K562 (cell line): ENCODE data around the gene NUP188. TPM values are rescaled to one million over a fixed set of nuclear protein-coding genes. Genes with fewer than 3 reads are reported as not detected.
A peak's percentile ranks its signal among the peaks of the same experiment; 100 is the strongest.

Experiments used
- CBFA2T2 ChIP-seq: fragments of 450-650 bp; conservative IDR thresholded peaks from 2 replicates; pipeline ENCODE4 v1.6.1; 2017; ENCODE audit warnings: mild to moderate bottlenecking
- EGR1 ChIP-seq: fragments of 450-650 bp; conservative IDR thresholded peaks from 2 replicates; pipeline ENCODE4 v1.6.1; 2017; ENCODE audit warnings: mild to moderate bottlenecking
- MYC ChIP-seq, 2 experiments: fragments of 250-450 bp in 1 of 2; sonication (Bioruptor Pico) in 1 of 2; IDR thresholded peaks; 2 replicates each; pipeline versions ENCODE4 v1.5.1 to v1.6.1; 2012 to 2021; ENCODE audit warnings: low read depth in 2 of 2, borderline replicate concordance in 1 of 2, improper control_type of control experiment in 1 of 2, low read length in 1 of 2, mild to moderate bottlenecking in 1 of 2, moderate library complexity in 1 of 2
- SREBF2 ChIP-seq: sonication (generic); formaldehyde crosslinking; IDR thresholded peaks from 2 replicates; pipeline ENCODE4 v1.4.0; 2020; ENCODE audit warnings: mild to moderate bottlenecking, missing genetic modification reagents
- XRCC4 ChIP-seq: IDR thresholded peaks from one replicate; pipeline ENCODE4 v1.6.1; 2011; ENCODE audit not compliant: insufficient read depth, insufficient read length; ENCODE audit errors: extremely low read depth
- ZNF174 ChIP-seq: fragments of 250-450 bp; sonication (Bioruptor Pico); IDR thresholded peaks from 2 replicates; pipeline ENCODE4 v1.4.0; 2020; ENCODE audit warnings: mild to moderate bottlenecking
- ZNF232 ChIP-seq: sonication (generic); formaldehyde crosslinking; IDR thresholded peaks from 2 replicates; pipeline ENCODE4 v1.8.0; 2022; ENCODE audit warnings: mild to moderate bottlenecking, missing genetic modification reagents
- ZNF311 ChIP-seq: fragments of 250-450 bp; sonication (Bioruptor Pico); IDR thresholded peaks from 2 replicates; pipeline ENCODE4 v1.4.0; 2020; ENCODE audit warnings: mild to moderate bottlenecking, moderate library complexity
- ZNF384 ChIP-seq: IDR thresholded peaks from 2 replicates; pipeline ENCODE4 v1.6.1; 2012; ENCODE audit warnings: low read depth, low read length, improper control_type of control experiment
- ZNF830 ChIP-seq: fragments of 250-450 bp; sonication (Bioruptor Pico); IDR thresholded peaks from 2 replicates; pipeline ENCODE4 v1.5.0; 2021; ENCODE audit warnings: mild to moderate bottlenecking
- polyA plus RNA-seq, 8 experiments: library from polyadenylated mRNA; depleted of rRNA in 4 of 8; stranded (reverse) in 5 of 8; unstranded in 3 of 8; fragments of >200 nt; fragmentation: Nextera tagmentation in 2 of 8; fragmentation: Illumina TruSeq in 1 of 8; extraction: Ambion mirVana in 2 of 8; extraction: Trizol in 1 of 8; gene quantifications; 2 replicates each; pipeline versions ENCODE4 v1.2.1 to v1.2.3, GENCODE V29; 2011 to 2014; ENCODE audit warnings: inconsistent platforms in 1 of 8, missing spikeins in 1 of 8
- total RNA-seq, 7 experiments: library from RNA; depleted of rRNA in 6 of 7; stranded (reverse); fragments of >200 nt in 6 of 7; fragmentation: Illumina TruSeq in 2 of 7; extraction: Trizol in 2 of 7; gene quantifications; 2 replicates each; pipeline versions ENCODE4 v1.2.1 to v1.2.3, GENCODE V29; 2011 to 2021; ENCODE audit warnings: low replicate concordance in 1 of 7
- TF ChIP-seq, protein P1 (sequence below): fragments of 250-450 bp; sonication (Bioruptor Pico); IDR thresholded peaks from 2 replicates; pipeline ENCODE4 v1.5.0; 2020; ENCODE audit warnings: mild to moderate bottlenecking, borderline replicate concordance
- TF ChIP-seq, protein P2 (sequence below): fragments of 450-650 bp; IDR thresholded peaks from 2 replicates; pipeline ENCODE4 v1.6.1; 2017; ENCODE audit warnings: antibody characterized with exemption
- TF ChIP-seq, protein P3 (sequence below): IDR thresholded peaks from 2 replicates; pipeline ENCODE4 v1.6.1; 2011; ENCODE audit warnings: borderline replicate concordance, low read depth, mild to moderate bottlenecking, moderate library complexity, low read length; ENCODE audit not compliant: insufficient read depth, poor library complexity, severe bottlenecking
- TF ChIP-seq, protein P4 (sequence below): fragments of 200-800 bp; sonication (Bioruptor generic); IDR thresholded peaks from 2 replicates; pipeline ENCODE4 v1.6.1; 2017; ENCODE audit warnings: missing genetic modification characterization, missing compliant biosample characterization
- TF ChIP-seq, protein P5 (sequence below): fragments of 250-450 bp; sonication (Bioruptor Pico); IDR thresholded peaks from 2 replicates; pipeline ENCODE4 v1.8.0; 2022; ENCODE audit warnings: inconsistent platforms

Gene NUP188
- total and polyA plus RNA-seq, 9 of the 15 experiments (the other 6 are each of a cell fraction or from before 2014, with no cell fraction given), result 11.7 to 135 (median 70.6) TPM

DNA sequence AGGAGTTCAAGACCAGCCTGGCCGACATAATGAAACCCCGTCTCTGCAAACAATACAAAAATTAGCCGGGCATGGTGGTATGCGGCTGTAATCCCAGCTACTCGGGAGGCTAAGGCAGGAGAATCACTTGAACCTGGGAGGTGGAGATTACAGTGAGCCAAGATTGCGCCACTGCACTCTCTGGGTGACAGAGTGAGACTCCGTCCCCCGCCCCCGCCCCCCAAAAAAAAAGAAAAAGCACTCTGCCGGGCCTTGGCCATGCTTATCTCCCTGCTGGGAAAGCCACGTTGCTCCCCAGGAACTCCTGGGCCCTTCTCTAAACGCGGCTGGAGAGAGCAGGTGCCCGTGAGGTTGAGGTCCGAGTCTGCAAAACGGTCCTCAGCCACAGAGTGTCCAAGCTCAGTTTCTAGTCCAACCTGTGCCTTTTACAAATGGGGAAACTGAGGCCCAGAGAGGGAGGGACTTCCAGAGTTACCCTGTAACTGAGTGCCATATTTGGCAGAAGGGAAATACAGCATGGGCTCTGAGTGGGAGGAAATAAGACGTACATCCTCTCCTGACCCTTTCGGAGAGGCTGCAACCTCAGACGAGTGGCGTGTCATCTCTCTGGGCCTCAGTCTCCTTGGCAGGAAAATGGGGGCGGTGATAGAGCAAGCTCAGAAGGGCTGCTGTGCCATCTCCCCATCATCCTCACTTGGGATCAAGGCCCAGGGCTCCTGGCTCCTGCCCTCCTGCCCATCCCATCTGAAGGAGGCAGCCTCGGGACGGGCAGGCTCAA is 33.3 kb upstream of the NUP188 start (continued):
- TF ChIP-seq CBFA2T2 (peak; percentile 38), XRCC4 (no peak), EGR1 (peak; percentile 73), ZNF384 (peak; percentile 88), SREBF2 (CRISPR knock-in tag) (no peak), ZNF830 (CRISPR knock-in tag) (no peak), ZNF232 (CRISPR knock-in tag) (no peak), ZNF311 (CRISPR knock-in tag) (no peak), MYC (IDR thresholded peaks at IDR 0.05; ENCODE audit: low read depth, low read length) (peak; percentile 26; the same call in 1 of the 2 replicates), MYC (CRISPR knock-in tag; IDR thresholded peaks at IDR 0.05; ENCODE audit: borderline replicate concordance, low read depth) (no peak), ZNF174 (no peak)
- TF ChIP-seq, protein P1, sequence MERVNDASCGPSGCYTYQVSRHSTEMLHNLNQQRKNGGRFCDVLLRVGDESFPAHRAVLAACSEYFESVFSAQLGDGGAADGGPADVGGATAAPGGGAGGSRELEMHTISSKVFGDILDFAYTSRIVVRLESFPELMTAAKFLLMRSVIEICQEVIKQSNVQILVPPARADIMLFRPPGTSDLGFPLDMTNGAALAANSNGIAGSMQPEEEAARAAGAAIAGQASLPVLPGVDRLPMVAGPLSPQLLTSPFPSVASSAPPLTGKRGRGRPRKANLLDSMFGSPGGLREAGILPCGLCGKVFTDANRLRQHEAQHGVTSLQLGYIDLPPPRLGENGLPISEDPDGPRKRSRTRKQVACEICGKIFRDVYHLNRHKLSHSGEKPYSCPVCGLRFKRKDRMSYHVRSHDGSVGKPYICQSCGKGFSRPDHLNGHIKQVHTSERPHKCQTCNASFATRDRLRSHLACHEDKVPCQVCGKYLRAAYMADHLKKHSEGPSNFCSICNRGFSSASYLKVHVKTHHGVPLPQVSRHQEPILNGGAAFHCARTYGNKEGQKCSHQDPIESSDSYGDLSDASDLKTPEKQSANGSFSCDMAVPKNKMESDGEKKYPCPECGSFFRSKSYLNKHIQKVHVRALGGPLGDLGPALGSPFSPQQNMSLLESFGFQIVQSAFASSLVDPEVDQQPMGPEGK (CRISPR knock-in tag), result no peak
- TF ChIP-seq, protein P2, sequence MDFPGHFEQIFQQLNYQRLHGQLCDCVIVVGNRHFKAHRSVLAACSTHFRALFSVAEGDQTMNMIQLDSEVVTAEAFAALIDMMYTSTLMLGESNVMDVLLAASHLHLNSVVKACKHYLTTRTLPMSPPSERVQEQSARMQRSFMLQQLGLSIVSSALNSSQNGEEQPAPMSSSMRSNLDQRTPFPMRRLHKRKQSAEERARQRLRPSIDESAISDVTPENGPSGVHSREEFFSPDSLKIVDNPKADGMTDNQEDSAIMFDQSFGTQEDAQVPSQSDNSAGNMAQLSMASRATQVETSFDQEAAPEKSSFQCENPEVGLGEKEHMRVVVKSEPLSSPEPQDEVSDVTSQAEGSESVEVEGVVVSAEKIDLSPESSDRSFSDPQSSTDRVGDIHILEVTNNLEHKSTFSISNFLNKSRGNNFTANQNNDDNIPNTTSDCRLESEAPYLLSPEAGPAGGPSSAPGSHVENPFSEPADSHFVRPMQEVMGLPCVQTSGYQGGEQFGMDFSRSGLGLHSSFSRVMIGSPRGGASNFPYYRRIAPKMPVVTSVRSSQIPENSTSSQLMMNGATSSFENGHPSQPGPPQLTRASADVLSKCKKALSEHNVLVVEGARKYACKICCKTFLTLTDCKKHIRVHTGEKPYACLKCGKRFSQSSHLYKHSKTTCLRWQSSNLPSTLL, result no peak
- TF ChIP-seq, protein P3, sequence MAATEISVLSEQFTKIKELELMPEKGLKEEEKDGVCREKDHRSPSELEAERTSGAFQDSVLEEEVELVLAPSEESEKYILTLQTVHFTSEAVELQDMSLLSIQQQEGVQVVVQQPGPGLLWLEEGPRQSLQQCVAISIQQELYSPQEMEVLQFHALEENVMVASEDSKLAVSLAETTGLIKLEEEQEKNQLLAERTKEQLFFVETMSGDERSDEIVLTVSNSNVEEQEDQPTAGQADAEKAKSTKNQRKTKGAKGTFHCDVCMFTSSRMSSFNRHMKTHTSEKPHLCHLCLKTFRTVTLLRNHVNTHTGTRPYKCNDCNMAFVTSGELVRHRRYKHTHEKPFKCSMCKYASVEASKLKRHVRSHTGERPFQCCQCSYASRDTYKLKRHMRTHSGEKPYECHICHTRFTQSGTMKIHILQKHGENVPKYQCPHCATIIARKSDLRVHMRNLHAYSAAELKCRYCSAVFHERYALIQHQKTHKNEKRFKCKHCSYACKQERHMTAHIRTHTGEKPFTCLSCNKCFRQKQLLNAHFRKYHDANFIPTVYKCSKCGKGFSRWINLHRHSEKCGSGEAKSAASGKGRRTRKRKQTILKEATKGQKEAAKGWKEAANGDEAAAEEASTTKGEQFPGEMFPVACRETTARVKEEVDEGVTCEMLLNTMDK, result no peak
- TF ChIP-seq, protein P4, sequence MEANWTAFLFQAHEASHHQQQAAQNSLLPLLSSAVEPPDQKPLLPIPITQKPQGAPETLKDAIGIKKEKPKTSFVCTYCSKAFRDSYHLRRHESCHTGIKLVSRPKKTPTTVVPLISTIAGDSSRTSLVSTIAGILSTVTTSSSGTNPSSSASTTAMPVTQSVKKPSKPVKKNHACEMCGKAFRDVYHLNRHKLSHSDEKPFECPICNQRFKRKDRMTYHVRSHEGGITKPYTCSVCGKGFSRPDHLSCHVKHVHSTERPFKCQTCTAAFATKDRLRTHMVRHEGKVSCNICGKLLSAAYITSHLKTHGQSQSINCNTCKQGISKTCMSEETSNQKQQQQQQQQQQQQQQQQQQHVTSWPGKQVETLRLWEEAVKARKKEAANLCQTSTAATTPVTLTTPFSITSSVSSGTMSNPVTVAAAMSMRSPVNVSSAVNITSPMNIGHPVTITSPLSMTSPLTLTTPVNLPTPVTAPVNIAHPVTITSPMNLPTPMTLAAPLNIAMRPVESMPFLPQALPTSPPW, result peak; percentile 42; the same call in 1 of the 2 replicates
- TF ChIP-seq, protein P5, sequence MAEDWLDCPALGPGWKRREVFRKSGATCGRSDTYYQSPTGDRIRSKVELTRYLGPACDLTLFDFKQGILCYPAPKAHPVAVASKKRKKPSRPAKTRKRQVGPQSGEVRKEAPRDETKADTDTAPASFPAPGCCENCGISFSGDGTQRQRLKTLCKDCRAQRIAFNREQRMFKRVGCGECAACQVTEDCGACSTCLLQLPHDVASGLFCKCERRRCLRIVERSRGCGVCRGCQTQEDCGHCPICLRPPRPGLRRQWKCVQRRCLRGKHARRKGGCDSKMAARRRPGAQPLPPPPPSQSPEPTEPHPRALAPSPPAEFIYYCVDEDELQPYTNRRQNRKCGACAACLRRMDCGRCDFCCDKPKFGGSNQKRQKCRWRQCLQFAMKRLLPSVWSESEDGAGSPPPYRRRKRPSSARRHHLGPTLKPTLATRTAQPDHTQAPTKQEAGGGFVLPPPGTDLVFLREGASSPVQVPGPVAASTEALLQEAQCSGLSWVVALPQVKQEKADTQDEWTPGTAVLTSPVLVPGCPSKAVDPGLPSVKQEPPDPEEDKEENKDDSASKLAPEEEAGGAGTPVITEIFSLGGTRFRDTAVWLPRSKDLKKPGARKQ (CRISPR knock-in tag), result no peak
